22Rv1 (cell line): ENCODE data around the gene CSF2RB.
A peak's percentile ranks its signal among the peaks of the same experiment; 100 is the strongest.

ENCODE experiments used
- H3K27ac ChIP-seq: fragments of 450-650 bp; 2 replicates; pipeline ENCODE4 v1.5.1; 2017
- ZFX ChIP-seq: fragments of 450-650 bp; IDR thresholded peaks from 2 replicates; pipeline ENCODE4 v1.6.1; 2017; ENCODE audit warnings: antibody characterized with exemption, borderline replicate concordance
- TF ChIP-seq, protein P1 (sequence below): fragments of 450-650 bp; IDR thresholded peaks from 2 replicates; pipeline ENCODE4 v1.5.1; 2017; ENCODE audit warnings: mild to moderate bottlenecking

The CSF2RB gene

DNA sequence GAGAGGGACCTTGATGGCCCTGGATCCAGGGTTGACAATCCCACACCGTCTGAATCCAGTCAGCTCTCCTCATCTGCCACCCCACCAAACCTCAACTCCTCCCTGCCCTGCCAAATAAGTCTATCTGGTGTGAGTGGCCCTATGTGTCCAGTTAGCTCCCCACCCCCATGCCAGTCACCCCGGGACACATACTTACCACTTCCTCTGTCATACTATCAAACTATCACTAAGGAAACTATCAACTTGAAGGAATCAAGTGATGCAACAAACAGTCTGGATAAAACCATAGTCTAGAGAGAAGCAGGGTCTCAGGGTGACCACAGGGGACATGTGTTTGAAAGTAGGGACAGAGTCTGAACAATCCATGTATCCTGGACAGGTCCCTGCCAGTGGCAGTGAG lies 13.2 kb upstream of the CSF2RB start:
- H3K27ac ChIP-seq: no peak overlapping the region
- TF ChIP-seq ZFX: no peak
- TF ChIP-seq, protein P1, sequence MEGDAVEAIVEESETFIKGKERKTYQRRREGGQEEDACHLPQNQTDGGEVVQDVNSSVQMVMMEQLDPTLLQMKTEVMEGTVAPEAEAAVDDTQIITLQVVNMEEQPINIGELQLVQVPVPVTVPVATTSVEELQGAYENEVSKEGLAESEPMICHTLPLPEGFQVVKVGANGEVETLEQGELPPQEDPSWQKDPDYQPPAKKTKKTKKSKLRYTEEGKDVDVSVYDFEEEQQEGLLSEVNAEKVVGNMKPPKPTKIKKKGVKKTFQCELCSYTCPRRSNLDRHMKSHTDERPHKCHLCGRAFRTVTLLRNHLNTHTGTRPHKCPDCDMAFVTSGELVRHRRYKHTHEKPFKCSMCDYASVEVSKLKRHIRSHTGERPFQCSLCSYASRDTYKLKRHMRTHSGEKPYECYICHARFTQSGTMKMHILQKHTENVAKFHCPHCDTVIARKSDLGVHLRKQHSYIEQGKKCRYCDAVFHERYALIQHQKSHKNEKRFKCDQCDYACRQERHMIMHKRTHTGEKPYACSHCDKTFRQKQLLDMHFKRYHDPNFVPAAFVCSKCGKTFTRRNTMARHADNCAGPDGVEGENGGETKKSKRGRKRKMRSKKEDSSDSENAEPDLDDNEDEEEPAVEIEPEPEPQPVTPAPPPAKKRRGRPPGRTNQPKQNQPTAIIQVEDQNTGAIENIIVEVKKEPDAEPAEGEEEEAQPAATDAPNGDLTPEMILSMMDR: no peak

- TF ChIP-seq, protein P1: no peak
- TF ChIP-seq ZFX: no peak
- H3K27ac ChIP-seq: no peak overlapping the region
These were observed 12.5 kb upstream of the CSF2RB start for GRCh38 chr22:36900880-36901279.

GRCh38 chr22:36901411-36902142 lies 11.9 kb upstream of the CSF2RB start:
- no peak overlapping the region for H3K27ac ChIP-seq
- TF ChIP-seq, protein P1: no peak
- TF ChIP-seq ZFX: no peak

DNA sequence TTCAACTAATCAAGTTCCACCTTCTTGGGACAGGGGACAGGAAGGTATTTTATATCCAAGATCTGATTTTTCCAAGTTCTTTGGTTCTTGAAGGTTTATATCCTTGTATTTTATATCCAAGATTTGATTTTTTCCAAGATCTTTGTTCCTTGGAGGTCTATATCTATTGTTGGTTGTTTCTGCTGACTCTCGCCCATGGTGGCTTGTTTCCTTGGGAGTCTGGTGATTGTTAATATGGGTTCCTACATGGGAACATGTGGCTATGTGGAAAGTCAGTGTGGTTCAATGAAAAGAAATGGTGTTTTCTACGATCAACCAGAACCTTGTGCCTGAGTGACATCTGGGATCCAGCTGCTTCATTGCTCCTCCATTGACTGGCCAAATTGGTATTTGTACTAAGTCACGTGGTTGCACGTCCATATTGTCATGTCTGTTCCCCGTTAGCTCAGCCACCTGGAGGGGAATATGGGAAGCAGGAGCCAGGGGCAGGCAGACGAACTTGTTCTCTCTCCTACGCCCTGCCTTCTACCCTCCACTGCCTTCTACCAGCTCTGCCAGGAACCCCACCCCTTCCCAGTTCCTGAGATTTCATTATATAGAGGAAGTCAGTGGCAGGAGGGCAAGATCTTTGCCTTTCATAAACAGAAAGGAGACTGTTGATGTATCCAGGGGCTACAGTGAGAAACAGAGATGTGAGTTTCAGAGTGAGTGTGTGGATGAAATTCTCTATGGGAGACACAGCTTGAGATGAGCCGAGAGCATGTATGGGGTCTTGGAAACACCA lies 11.1 kb upstream of the CSF2RB start:
- H3K27ac ChIP-seq: no peak overlapping the region

GRCh38 chr22:36904260-36904880 lies 9.1 kb upstream of the CSF2RB start:
- no peak for TF ChIP-seq ZFX
- TF ChIP-seq, protein P1: peak; percentile 27
- H3K27ac ChIP-seq: no peak overlapping the region

More for the DNA sequence above, 11.1 kb upstream of the CSF2RB start:
- TF ChIP-seq, protein P1: no peak
- no peak for TF ChIP-seq ZFX

GRCh38 chr22:36907253-36908195 lies 5.9 kb upstream of the CSF2RB start:
- no peak for TF ChIP-seq ZFX
- H3K27ac ChIP-seq: no peak overlapping the region

DNA sequence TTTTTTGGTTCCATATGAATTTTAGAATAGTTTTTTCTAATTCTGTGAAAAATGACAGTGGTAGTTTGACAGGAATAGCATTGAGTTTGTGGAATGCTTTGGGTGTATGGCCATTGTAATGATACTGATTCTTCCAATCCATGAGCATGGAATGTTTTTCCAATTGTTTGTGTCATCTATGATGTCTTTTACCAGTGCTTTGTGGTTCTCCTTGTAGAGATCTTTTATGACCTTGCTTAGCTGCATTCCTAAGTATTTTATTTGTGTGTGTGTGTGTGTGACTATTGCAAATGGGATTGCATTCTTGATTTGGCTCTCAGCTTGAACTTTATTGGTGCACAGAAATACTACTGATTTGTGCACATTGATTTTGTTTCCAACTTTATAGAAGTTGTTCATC lies 3.0 kb upstream of the CSF2RB start:
- TF ChIP-seq ZFX: no peak
- TF ChIP-seq, protein P1: no peak
- H3K27ac ChIP-seq: no peak overlapping the region
